GM12875 (cell line): ENCODE results near the gene ELP1.

ENCODE experiments used
- H3K4me3 ChIP-seq: one replicate; pipeline ENCODE4 v1.5.1; 2011; ENCODE audit warnings: low read depth, low read length, control low read depth
- TF ChIP-seq, protein P1 (sequence below): IDR thresholded peaks from 2 replicates; pipeline ENCODE4 v1.5.1; 2011; ENCODE audit warnings: low read depth, mild to moderate bottlenecking, control low read depth, inconsistent platforms, low read length, moderate library complexity, borderline replicate concordance; ENCODE audit not compliant: insufficient read depth

Gene ELP1

DNA sequence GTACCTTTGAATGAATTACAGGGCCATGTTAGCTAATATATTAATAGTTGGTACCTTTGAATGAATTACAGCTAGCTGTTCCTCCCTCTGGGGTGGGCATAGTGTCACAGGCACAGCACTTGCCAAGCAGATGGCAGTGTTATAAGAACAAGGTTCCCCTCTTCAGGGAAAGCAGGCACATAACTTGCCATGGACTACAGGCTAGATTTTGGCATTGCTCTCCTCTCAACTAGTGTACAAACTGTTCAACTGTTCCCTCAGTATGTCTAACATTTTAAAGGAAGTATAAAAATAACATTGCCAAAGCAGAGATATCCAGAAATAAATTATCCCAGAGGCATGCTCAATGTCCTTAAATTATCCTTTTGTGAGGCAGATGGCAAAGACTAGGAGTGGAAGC lies 34.0 kb upstream of the ELP1 start:
- TF ChIP-seq, protein P1, sequence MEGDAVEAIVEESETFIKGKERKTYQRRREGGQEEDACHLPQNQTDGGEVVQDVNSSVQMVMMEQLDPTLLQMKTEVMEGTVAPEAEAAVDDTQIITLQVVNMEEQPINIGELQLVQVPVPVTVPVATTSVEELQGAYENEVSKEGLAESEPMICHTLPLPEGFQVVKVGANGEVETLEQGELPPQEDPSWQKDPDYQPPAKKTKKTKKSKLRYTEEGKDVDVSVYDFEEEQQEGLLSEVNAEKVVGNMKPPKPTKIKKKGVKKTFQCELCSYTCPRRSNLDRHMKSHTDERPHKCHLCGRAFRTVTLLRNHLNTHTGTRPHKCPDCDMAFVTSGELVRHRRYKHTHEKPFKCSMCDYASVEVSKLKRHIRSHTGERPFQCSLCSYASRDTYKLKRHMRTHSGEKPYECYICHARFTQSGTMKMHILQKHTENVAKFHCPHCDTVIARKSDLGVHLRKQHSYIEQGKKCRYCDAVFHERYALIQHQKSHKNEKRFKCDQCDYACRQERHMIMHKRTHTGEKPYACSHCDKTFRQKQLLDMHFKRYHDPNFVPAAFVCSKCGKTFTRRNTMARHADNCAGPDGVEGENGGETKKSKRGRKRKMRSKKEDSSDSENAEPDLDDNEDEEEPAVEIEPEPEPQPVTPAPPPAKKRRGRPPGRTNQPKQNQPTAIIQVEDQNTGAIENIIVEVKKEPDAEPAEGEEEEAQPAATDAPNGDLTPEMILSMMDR = no peak
- H3K4me3 ChIP-seq = no peak overlapping the region

DNA sequence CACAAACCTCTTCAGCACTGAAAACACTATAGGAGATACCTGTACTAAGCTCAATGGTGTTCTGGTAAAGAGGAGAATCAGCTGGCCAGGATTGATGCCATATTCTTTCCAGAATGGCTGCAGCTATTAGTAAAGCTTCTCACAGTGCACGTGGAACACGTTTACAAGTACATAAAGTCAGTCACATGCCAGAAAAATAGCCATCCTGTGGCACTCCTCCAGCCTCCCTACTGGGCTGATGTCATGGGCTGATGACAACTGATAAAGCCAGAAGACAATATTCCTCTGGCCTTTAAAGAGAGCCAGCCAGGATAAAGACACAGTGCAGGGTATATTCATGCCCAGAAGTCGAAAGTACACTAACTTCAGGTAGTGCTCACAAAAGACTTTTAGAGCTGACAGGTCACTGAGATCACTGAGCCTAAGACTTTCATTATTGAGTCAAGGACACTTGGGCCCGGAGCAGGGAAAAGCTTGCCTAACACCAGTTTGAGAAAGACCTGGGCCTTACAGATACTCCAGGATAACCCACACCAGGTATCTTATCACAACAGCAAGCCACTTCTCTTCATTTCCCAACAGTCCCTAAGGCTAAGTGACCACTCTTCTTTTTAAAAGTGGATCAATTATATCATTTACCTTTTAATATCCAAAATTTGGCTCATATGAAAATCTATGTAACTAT lies 29.7 kb upstream of the ELP1 start:
- TF ChIP-seq, protein P1 = no peak
- no peak overlapping the region for H3K4me3 ChIP-seq

DNA sequence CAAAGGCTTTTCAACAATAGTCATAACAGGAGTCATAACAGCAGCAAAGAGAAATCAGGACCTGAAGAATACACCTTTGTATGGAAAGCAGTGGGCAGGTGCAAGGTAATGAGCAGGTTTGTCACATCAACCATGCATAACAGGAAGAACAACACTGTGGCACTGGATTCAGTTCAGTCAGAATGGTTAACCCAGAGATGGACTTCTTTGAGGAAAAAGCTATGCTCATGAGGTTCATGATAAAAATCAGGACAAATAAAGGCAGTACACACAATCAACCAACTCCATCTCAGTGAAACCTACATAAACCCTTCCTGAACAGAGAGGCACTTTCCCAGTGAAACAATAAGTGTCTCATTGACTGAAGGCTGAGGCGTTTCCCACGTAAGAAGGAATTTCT lies 27.2 kb upstream of the ELP1 start:
- TF ChIP-seq, protein P1 = no peak

DNA sequence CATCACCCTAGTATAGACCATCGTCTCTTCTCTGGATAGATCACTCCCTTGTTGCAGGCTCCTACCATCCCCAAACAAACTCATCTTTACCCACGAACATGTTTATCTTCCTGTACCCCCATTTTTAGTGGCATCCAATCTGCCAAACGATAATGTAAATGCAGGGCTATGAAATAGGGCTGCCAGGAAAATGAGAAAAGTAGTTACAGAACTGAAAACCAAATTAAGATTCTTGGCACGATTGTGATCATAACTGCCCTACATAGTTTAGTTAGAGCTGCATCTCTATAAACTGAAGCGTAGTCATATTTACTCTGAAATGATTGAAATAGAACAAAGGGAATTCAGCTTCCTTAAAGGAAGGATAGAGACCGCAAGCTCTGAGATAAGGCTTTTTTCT lies 26.4 kb upstream of the ELP1 start:
- TF ChIP-seq, protein P1 = no peak
- H3K4me3 ChIP-seq = no peak overlapping the region

More for the DNA sequence above, 27.2 kb upstream of the ELP1 start:
- no peak overlapping the region for H3K4me3 ChIP-seq

DNA sequence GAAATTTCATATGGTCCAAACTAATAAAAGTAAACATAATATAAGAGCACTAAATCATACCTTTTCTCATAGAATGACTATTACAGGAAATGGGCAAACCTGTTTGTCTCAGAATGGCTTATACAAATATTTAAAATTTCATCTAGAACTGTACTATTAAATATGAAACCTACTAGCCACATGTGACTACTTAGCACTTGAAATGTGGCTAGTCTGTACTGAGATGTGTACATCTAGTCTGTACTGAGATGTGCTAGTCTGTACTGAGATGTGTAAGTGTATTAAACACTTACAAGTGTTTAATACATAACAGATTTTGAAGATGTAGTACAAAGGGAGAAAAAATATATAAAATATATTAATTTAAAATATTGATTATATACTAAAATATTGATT lies 22.7 kb upstream of the ELP1 start:
- no peak overlapping the region for H3K4me3 ChIP-seq
- TF ChIP-seq, protein P1 = no peak

DNA sequence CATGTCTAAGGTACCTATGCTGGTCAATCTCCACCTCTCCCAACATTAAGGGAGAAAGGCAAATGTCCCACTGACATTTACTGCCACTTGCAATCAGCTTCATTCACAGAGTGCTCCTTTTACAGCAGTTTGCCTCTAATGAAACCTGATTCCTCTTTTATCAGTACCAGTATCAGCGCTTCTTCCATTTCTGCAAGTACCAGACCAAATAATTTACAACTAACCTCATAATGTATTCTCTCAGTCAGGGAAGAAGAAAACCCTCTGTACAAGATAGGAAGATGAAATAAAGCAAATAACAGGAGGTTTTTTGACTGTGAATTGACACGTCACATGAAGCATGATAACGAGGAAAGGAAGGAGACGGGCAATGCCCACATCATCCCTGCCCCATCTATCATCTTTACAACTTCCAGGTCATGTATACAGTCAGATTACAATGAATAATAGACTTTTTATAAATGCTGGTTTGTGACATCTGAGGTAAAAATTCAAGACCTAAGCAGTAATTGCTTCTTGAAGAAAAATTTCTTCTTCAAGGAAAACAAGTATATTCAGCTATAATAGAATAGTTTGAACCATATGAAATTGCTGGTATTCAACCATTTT lies 22.2 kb upstream of the ELP1 start:
- H3K4me3 ChIP-seq = no peak overlapping the region
- TF ChIP-seq, protein P1 = no peak

DNA sequence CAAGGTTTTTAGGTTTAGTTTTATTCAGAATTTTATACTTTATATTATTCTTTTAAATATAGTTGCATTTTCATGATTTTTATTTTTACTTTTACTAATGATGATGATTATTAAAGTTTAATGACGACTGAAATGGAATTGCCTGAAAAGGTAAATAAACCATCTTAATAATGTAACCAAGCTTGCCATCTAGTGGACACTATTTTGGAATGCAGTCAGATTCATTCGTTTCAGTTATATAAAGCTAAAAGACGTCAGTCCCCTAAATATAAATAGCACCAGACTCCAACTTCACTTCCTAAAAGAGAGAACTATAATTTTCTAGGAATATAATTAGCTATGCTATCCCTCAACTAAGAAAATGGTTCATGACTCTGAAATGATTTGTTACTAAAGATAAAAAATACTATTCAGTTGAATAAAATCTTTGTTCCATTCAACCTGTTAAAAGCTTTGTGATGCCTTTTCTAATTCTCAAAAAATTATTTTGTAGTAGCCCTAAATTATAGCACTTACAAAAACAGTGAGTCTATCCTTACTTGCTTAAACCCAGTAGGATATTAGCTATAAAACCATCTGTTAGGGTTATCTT lies 20.2 kb upstream of the ELP1 start:
- TF ChIP-seq, protein P1 = peak; percentile 37
- H3K4me3 ChIP-seq = no peak overlapping the region
